Activated naive CD8-positive, alpha-beta T cell treated with anti-CD3 and anti-CD28 coated beads, Interleukin-2, amount 50 U/mL, for 16 hours (primary cell): ENCODE results near the gene FAAP100.
A peak's percentile ranks its signal among the peaks of the same experiment; 100 is the strongest.
"Not testable (repeated sequence)": the region's sequence is repeated elsewhere in the genome, so short reads cannot be mapped to it uniquely, and the experiment has no call there.

ENCODE experiments used
- DNase-seq: peaks from one replicate; pipeline ENCODE4 v3.0.0-alpha.2; 2020; ENCODE audit warnings: low read depth, low spot score

The FAAP100 gene

GRCh38 chr17:81552244-81553017 is at the start of gene FAAP100:
TSS of gene FAAP100 (minus strand) at chr17:81552353. CDS start at chr17:81552330, 23 bp downstream.
- peak; percentile 60 for DNase-seq

- DNase-seq = no peak
Observed at GRCh38 chr17:81601525-81602120, 49.5 kb upstream of the FAAP100 start.

GRCh38 chr17:81599719-81600486 is 47.8 kb upstream of the FAAP100 start:
- no peak for DNase-seq

- DNase-seq = no peak
Observed at GRCh38 chr17:81593105-81593871, 41.1 kb upstream of the FAAP100 start.

GRCh38 chr17:81591971-81592370 is 39.8 kb upstream of the FAAP100 start:
- DNase-seq = no peak

- DNase-seq = no peak
Observed at GRCh38 chr17:81590121-81590520, 38.0 kb upstream of the FAAP100 start.

- DNase-seq = no peak
Observed at GRCh38 chr17:81589612-81590011, 37.5 kb upstream of the FAAP100 start.

- DNase-seq = no peak
Observed at GRCh38 chr17:81586096-81586495, 33.9 kb upstream of the FAAP100 start.

- DNase-seq = not testable (repeated sequence)
Observed at GRCh38 chr17:81584771-81585170, 32.6 kb upstream of the FAAP100 start.

GRCh38 chr17:81583589-81584342 is 31.6 kb upstream of the FAAP100 start:
- no peak for DNase-seq

GRCh38 chr17:81582749-81583148 is 30.6 kb upstream of the FAAP100 start:
- DNase-seq = no peak

- DNase-seq = no peak
Observed at GRCh38 chr17:81582341-81582740, 30.2 kb upstream of the FAAP100 start.

GRCh38 chr17:81581758-81582157 is 29.6 kb upstream of the FAAP100 start:
- no peak for DNase-seq

- no peak for DNase-seq
Observed at GRCh38 chr17:81580481-81580880, 28.3 kb upstream of the FAAP100 start.

- no peak for DNase-seq
Observed at GRCh38 chr17:81579821-81580321, 27.7 kb upstream of the FAAP100 start.

GRCh38 chr17:81579298-81579697 is 27.1 kb upstream of the FAAP100 start:
- no peak for DNase-seq

- no peak for DNase-seq
Observed at GRCh38 chr17:81578561-81579225, 26.5 kb upstream of the FAAP100 start.

GRCh38 chr17:81578038-81578441 is 25.9 kb upstream of the FAAP100 start:
- DNase-seq = no peak

- no peak for DNase-seq
Observed at GRCh38 chr17:81577278-81578000, 25.3 kb upstream of the FAAP100 start.
